GM23338 (cell line): ENCODE data around the gene CCT6A. TPM values are rescaled to one million over a fixed set of nuclear protein-coding genes. Genes with fewer than 3 reads are reported as not detected.

Source experiments
- ATAC-seq: fragments of 200-7000 bp; cut with Tn5 transposase; 3 replicates; pipeline ENCODE4 v1.9.1; 2020
- DNase-seq: peaks from one replicate; pipeline ENCODE4 v3.0.0-alpha.2; 2015; ENCODE audit warnings: low spot score
- H2AFZ ChIP-seq: fragments of 200-600 bp; sonication (generic); 2 replicates; pipeline ENCODE4 v1.8.0; 2016; ENCODE audit warnings: antibody characterized with exemption, mild to moderate bottlenecking, moderate library complexity
- H3F3A ChIP-seq: fragments of 200-600 bp; sonication (generic); replicated peaks from 2 replicates; pipeline ENCODE4 v1.8.0; 2017; ENCODE audit warnings: antibody characterized with exemption, mixed run types, low read depth
- H3K27ac ChIP-seq: fragments of 200-600 bp; sonication (generic); 2 replicates; pipeline ENCODE4 v1.6.1; 2016; ENCODE audit warnings: low read depth
- H3K27me3 ChIP-seq: fragments of 200-600 bp; sonication (generic); 2 replicates; pipeline ENCODE4 v1.8.0; 2016; ENCODE audit warnings: mild to moderate bottlenecking, mixed run types, moderate library complexity; ENCODE audit not compliant: insufficient read depth
- H3K36me3 ChIP-seq: fragments of 200-600 bp; sonication (generic); 2 replicates; pipeline ENCODE4 v1.8.0; 2016; ENCODE audit warnings: mild to moderate bottlenecking; ENCODE audit not compliant: insufficient read depth
- H3K4me1 ChIP-seq: fragments of 200-600 bp; sonication (generic); 2 replicates; pipeline ENCODE4 v1.8.0; 2016; ENCODE audit warnings: mild to moderate bottlenecking, moderate library complexity; ENCODE audit not compliant: insufficient read depth
- H3K4me2 ChIP-seq: fragments of 200-600 bp; sonication (generic); 2 replicates; pipeline ENCODE4 v1.7.1; 2017; ENCODE audit warnings: mixed run types
- H3K4me3 ChIP-seq: fragments of 200-600 bp; sonication (generic); 2 replicates; pipeline ENCODE4 v1.6.1; 2016; ENCODE audit warnings: mixed run types
- H3K79me2 ChIP-seq: fragments of 200-600 bp; sonication (generic); replicated peaks from 2 replicates; pipeline ENCODE4 v1.8.0; 2017; ENCODE audit warnings: mild to moderate bottlenecking; ENCODE audit not compliant: insufficient read depth
- H3K9me2 ChIP-seq: fragments of 200-600 bp; sonication (generic); 2 replicates; pipeline ENCODE4 v1.8.0; 2017; ENCODE audit not compliant: insufficient read depth
- H4K20me1 ChIP-seq: fragments of 200-600 bp; sonication (generic); replicated peaks from 2 replicates; pipeline ENCODE4 v1.8.0; 2017; ENCODE audit warnings: mild to moderate bottlenecking; ENCODE audit not compliant: insufficient read depth
- H3K27ac Mint-ChIP-seq: 2 replicates; pipeline ENCODE4 v1.8.0; 2020; ENCODE audit warnings: inconsistent platforms, mild to moderate bottlenecking, moderate library complexity, mixed read lengths
- H3K27me3 Mint-ChIP-seq: 3 replicates; pipeline ENCODE4 v1.8.0; 2022; ENCODE audit warnings: low read depth, mild to moderate bottlenecking, moderate library complexity, mixed read lengths, inconsistent platforms; ENCODE audit not compliant: insufficient read depth, poor library complexity
- H3K36me3 Mint-ChIP-seq: 3 replicates; pipeline ENCODE4 v1.8.0; 2021; ENCODE audit warnings: low read depth, mild to moderate bottlenecking, inconsistent platforms, moderate library complexity, mixed read lengths
- H3K4me1 Mint-ChIP-seq: 3 replicates; pipeline ENCODE4 v1.8.0; 2020; ENCODE audit warnings: mild to moderate bottlenecking, inconsistent platforms, mixed read lengths
- H3K4me3 Mint-ChIP-seq: 3 replicates; pipeline ENCODE4 v1.8.0; 2021; ENCODE audit warnings: moderate library complexity, mild to moderate bottlenecking, inconsistent platforms, mixed read lengths
- H3K9me3 Mint-ChIP-seq: 3 replicates; pipeline ENCODE4 v1.8.0; 2020; ENCODE audit warnings: moderate library complexity, mild to moderate bottlenecking, inconsistent platforms, mixed read lengths
- CREB1 ChIP-seq: fragments of 250-450 bp; sonication (Bioruptor Pico); IDR thresholded peaks from 2 replicates; pipeline ENCODE4 v1.5.0; 2020; ENCODE audit warnings: low read depth, mild to moderate bottlenecking, moderate library complexity
- EZH2 ChIP-seq: fragments of 200-600 bp; sonication (generic); IDR thresholded peaks from one replicate; pipeline ENCODE4 v1.8.0; 2017; ENCODE audit warnings: antibody characterized with exemption, mild to moderate bottlenecking, low read depth; ENCODE audit not compliant: unreplicated experiment
- EZH2phosphoT487 ChIP-seq: fragments of 200-600 bp; sonication (generic); IDR thresholded peaks from one replicate; pipeline ENCODE4 v1.8.1; 2018; ENCODE audit warnings: antibody characterized with exemption; ENCODE audit not compliant: unreplicated experiment
- JUNB ChIP-seq: IDR thresholded peaks from one replicate; pipeline ENCODE4 v1.6.1; 2016; ENCODE audit warnings: antibody characterized with exemption; ENCODE audit not compliant: unreplicated experiment
- NANOG ChIP-seq: IDR thresholded peaks from 2 replicates; pipeline ENCODE4 v1.6.1; 2016; ENCODE audit warnings: antibody characterized with exemption, borderline replicate concordance
- POLR2AphosphoS5 ChIP-seq: IDR thresholded peaks from 2 replicates; pipeline ENCODE4 v1.6.1; 2016; ENCODE audit warnings: antibody characterized with exemption, low read depth
- STAT1 ChIP-seq: IDR thresholded peaks from one replicate; pipeline ENCODE4 v1.6.1; 2016; ENCODE audit warnings: antibody characterized with exemption; ENCODE audit not compliant: unreplicated experiment
- ZNF114 ChIP-seq: fragments of 250-450 bp; sonication (Bioruptor Pico); IDR thresholded peaks from 2 replicates; pipeline ENCODE4 v1.5.0; 2020; ENCODE audit warnings: mild to moderate bottlenecking, moderate library complexity
- ZNF331 ChIP-seq: fragments of 250-450 bp; sonication (Bioruptor Pico); IDR thresholded peaks from 2 replicates; pipeline ENCODE4 v1.5.0; 2020; ENCODE audit warnings: low read depth, mild to moderate bottlenecking, moderate library complexity
- polyA plus RNA-seq: library from polyadenylated mRNA; unstranded; fragments of >200 nt; fragmentation: Nextera tagmentation; extraction: Ambion mirVana; gene quantifications from 2 replicates; pipeline ENCODE4 v1.2.1, GENCODE V29; 2016
- total RNA-seq: library from RNA; depleted of rRNA; stranded (reverse); fragments of >200 nt; shearing (Covaris generic); gene quantifications from 2 replicates; pipeline ENCODE4 v1.2.3, GENCODE V29; 2014
- TF ChIP-seq, protein P1 (sequence below): IDR thresholded peaks from 2 replicates; pipeline ENCODE4 v1.6.1; 2016; ENCODE audit warnings: antibody characterized with exemption
- TF ChIP-seq, protein P2 (sequence below), 2 experiments: fragments of 200-600 bp in 1 of 2; sonication (generic) in 1 of 2; conservative IDR thresholded peaks; 2 replicates each; pipeline versions ENCODE4 v1.5.1 to v1.6.1; 2016 to 2017; ENCODE audit warnings: antibody characterized with exemption in 2 of 2, low read depth in 2 of 2, mild to moderate bottlenecking in 2 of 2, moderate library complexity in 1 of 2
- TF ChIP-seq, protein P3 (sequence below): IDR thresholded peaks from one replicate; pipeline ENCODE4 v1.6.1; 2018; ENCODE audit warnings: antibody characterized with exemption; ENCODE audit not compliant: unreplicated experiment
- TF ChIP-seq, protein P4 (sequence below): fragments of 250-450 bp; sonication (Bioruptor Pico); IDR thresholded peaks from 2 replicates; pipeline ENCODE4 v1.5.0; 2020; ENCODE audit warnings: mild to moderate bottlenecking, moderate library complexity

Gene CCT6A
- total and polyA plus RNA-seq, 2 experiments from 2014 or later, result 266 to 505 TPM

DNA sequence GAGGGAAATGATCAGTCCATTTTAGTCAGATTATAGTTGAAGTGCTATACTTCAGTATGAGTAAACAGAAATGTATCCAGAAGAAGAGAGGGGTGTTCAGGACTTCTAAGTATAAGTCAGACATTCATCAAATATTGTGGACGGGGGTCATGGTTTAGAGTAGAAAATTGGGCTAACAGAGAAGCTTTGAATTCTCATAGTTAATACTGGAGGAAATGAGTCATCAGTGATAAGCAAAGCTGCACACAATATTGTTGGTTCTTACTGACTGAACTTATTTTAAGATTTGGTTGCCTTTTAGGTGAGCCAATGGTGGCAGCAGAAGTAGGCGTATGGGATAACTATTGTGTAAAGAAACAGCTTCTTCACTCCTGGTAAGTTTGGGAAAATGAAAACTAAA is 10.8 kb downstream of the CCT6A start:
- peaks cover 56% of the 10 kb centered on the region for H3K36me3 ChIP-seq
- no peak overlapping the region for H3K4me3 ChIP-seq
- no peak for TF ChIP-seq JUNB
- no peak for TF ChIP-seq ZNF114
- TF ChIP-seq, protein P1, sequence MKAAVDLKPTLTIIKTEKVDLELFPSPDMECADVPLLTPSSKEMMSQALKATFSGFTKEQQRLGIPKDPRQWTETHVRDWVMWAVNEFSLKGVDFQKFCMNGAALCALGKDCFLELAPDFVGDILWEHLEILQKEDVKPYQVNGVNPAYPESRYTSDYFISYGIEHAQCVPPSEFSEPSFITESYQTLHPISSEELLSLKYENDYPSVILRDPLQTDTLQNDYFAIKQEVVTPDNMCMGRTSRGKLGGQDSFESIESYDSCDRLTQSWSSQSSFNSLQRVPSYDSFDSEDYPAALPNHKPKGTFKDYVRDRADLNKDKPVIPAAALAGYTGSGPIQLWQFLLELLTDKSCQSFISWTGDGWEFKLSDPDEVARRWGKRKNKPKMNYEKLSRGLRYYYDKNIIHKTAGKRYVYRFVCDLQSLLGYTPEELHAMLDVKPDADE, result no peak
- TF ChIP-seq CREB1, result no peak
- TF ChIP-seq, protein P2, sequence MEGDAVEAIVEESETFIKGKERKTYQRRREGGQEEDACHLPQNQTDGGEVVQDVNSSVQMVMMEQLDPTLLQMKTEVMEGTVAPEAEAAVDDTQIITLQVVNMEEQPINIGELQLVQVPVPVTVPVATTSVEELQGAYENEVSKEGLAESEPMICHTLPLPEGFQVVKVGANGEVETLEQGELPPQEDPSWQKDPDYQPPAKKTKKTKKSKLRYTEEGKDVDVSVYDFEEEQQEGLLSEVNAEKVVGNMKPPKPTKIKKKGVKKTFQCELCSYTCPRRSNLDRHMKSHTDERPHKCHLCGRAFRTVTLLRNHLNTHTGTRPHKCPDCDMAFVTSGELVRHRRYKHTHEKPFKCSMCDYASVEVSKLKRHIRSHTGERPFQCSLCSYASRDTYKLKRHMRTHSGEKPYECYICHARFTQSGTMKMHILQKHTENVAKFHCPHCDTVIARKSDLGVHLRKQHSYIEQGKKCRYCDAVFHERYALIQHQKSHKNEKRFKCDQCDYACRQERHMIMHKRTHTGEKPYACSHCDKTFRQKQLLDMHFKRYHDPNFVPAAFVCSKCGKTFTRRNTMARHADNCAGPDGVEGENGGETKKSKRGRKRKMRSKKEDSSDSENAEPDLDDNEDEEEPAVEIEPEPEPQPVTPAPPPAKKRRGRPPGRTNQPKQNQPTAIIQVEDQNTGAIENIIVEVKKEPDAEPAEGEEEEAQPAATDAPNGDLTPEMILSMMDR (conservative IDR thresholded peaks at IDR 0.05; ENCODE audit: low read depth in 2 of 2), result no peak
- TF ChIP-seq, protein P3, sequence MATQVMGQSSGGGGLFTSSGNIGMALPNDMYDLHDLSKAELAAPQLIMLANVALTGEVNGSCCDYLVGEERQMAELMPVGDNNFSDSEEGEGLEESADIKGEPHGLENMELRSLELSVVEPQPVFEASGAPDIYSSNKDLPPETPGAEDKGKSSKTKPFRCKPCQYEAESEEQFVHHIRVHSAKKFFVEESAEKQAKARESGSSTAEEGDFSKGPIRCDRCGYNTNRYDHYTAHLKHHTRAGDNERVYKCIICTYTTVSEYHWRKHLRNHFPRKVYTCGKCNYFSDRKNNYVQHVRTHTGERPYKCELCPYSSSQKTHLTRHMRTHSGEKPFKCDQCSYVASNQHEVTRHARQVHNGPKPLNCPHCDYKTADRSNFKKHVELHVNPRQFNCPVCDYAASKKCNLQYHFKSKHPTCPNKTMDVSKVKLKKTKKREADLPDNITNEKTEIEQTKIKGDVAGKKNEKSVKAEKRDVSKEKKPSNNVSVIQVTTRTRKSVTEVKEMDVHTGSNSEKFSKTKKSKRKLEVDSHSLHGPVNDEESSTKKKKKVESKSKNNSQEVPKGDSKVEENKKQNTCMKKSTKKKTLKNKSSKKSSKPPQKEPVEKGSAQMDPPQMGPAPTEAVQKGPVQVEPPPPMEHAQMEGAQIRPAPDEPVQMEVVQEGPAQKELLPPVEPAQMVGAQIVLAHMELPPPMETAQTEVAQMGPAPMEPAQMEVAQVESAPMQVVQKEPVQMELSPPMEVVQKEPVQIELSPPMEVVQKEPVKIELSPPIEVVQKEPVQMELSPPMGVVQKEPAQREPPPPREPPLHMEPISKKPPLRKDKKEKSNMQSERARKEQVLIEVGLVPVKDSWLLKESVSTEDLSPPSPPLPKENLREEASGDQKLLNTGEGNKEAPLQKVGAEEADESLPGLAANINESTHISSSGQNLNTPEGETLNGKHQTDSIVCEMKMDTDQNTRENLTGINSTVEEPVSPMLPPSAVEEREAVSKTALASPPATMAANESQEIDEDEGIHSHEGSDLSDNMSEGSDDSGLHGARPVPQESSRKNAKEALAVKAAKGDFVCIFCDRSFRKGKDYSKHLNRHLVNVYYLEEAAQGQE, result no peak
- TF ChIP-seq NANOG, result no peak
- TF ChIP-seq POLR2AphosphoS5, result no peak
- TF ChIP-seq EZH2, result no peak
- no peak for TF ChIP-seq ZNF331 (CRISPR knock-in tag)
- TF ChIP-seq, protein P4, sequence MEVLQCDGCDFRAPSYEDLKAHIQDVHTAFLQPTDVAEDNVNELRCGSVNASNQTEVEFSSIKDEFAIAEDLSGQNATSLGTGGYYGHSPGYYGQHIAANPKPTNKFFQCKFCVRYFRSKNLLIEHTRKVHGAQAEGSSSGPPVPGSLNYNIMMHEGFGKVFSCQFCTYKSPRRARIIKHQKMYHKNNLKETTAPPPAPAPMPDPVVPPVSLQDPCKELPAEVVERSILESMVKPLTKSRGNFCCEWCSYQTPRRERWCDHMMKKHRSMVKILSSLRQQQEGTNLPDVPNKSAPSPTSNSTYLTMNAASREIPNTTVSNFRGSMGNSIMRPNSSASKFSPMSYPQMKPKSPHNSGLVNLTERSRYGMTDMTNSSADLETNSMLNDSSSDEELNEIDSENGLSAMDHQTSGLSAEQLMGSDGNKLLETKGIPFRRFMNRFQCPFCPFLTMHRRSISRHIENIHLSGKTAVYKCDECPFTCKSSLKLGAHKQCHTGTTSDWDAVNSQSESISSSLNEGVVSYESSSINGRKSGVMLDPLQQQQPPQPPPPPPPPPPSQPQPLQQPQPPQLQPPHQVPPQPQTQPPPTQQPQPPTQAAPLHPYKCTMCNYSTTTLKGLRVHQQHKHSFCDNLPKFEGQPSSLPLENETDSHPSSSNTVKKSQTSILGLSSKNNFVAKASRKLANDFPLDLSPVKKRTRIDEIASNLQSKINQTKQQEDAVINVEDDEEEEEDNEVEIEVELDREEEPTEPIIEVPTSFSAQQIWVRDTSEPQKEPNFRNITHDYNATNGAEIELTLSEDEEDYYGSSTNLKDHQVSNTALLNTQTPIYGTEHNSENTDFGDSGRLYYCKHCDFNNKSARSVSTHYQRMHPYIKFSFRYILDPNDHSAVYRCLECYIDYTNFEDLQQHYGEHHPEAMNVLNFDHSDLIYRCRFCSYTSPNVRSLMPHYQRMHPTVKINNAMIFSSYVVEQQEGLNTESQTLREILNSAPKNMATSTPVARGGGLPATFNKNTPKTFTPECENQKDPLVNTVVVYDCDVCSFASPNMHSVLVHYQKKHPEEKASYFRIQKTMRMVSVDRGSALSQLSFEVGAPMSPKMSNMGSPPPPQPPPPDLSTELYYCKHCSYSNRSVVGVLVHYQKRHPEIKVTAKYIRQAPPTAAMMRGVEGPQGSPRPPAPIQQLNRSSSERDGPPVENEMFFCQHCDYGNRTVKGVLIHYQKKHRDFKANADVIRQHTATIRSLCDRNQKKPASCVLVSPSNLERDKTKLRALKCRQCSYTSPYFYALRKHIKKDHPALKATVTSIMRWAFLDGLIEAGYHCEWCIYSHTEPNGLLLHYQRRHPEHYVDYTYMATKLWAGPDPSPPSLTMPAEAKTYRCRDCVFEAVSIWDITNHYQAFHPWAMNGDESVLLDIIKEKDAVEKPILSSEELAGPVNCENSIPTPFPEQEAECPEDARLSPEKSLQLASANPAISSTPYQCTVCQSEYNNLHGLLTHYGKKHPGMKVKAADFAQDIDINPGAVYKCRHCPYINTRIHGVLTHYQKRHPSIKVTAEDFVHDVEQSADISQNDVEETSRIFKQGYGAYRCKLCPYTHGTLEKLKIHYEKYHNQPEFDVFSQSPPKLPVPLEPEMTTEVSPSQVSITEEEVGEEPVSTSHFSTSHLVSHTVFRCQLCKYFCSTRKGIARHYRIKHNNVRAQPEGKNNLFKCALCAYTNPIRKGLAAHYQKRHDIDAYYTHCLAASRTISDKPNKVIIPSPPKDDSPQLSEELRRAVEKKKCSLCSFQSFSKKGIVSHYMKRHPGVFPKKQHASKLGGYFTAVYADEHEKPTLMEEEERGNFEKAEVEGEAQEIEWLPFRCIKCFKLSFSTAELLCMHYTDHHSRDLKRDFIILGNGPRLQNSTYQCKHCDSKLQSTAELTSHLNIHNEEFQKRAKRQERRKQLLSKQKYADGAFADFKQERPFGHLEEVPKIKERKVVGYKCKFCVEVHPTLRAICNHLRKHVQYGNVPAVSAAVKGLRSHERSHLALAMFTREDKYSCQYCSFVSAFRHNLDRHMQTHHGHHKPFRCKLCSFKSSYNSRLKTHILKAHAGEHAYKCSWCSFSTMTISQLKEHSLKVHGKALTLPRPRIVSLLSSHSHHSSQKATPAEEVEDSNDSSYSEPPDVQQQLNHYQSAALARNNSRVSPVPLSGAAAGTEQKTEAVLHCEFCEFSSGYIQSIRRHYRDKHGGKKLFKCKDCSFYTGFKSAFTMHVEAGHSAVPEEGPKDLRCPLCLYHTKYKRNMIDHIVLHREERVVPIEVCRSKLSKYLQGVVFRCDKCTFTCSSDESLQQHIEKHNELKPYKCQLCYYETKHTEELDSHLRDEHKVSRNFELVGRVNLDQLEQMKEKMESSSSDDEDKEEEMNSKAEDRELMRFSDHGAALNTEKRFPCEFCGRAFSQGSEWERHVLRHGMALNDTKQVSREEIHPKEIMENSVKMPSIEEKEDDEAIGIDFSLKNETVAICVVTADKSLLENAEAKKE (CRISPR knock-in tag), result no peak
- TF ChIP-seq STAT1, result no peak
- no peak for TF ChIP-seq EZH2phosphoT487
- Mint-ChIP-seq H3K9me3 (no peaks in the 10 kb centered on the region), H3K27me3 (peaks cover 11% of the 10 kb centered on the region), H3K4me1 (peaks cover 7% of the 10 kb centered on the region; the same call in 2 of the 3 replicates), H3K27ac (no peak overlapping the region), H3K36me3 (peaks cover 70% of the 10 kb centered on the region), H3K4me3 (no peak overlapping the region)
- ATAC-seq, result no peak
- H2AFZ ChIP-seq, result no peak overlapping the region
- no peaks in the 10 kb centered on the region for H3K9me2 ChIP-seq
- DNase-seq, result no peak
- peaks cover 51% of the 10 kb centered on the region for H3F3A ChIP-seq
- no peak overlapping the region for H3K4me2 ChIP-seq
- peaks cover 16% of the 10 kb centered on the region; the same call in 1 of the 2 replicates for H4K20me1 ChIP-seq
- H3K27ac ChIP-seq, result peak overlapping the region; percentile 76; the same call in 1 of the 2 replicates
- H3K4me1 ChIP-seq, result no peaks in the 10 kb centered on the region
- peaks cover 18% of the 10 kb centered on the region for H3K79me2 ChIP-seq
- no peaks in the 10 kb centered on the region for H3K27me3 ChIP-seq
